Measurements from ENCODE around the gene UNC119.

DNA sequence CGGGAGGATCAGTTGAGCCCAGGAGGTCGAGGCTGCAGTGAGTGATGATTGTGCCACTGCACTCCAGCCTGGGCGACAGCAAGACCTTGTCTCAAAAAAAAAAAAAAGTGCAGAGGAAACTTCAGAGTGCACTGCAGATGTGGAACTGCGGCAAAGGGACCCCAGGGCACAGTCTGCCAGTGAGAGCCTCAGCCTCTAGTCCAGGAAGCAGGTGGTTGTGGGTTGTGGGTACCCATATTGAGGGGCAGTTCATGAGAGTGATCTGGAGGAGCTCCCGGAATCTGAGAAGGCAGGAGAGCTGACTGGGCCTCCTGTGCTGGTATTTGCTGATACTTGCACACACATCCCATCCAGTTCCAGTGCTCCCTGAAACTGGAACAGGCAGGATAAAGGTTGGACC, 33.2 kb downstream of the UNC119 start:
- TF ChIP-seq, protein P1, sequence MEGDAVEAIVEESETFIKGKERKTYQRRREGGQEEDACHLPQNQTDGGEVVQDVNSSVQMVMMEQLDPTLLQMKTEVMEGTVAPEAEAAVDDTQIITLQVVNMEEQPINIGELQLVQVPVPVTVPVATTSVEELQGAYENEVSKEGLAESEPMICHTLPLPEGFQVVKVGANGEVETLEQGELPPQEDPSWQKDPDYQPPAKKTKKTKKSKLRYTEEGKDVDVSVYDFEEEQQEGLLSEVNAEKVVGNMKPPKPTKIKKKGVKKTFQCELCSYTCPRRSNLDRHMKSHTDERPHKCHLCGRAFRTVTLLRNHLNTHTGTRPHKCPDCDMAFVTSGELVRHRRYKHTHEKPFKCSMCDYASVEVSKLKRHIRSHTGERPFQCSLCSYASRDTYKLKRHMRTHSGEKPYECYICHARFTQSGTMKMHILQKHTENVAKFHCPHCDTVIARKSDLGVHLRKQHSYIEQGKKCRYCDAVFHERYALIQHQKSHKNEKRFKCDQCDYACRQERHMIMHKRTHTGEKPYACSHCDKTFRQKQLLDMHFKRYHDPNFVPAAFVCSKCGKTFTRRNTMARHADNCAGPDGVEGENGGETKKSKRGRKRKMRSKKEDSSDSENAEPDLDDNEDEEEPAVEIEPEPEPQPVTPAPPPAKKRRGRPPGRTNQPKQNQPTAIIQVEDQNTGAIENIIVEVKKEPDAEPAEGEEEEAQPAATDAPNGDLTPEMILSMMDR (IDR thresholded peaks at IDR 0.05), result no peak
- no peak for TF ChIP-seq POLR2A (IDR thresholded peaks at IDR 0.05)
